Measurements from ENCODE around the gene SLC48A1. TPM values are rescaled to one million over a fixed set of nuclear protein-coding genes. Genes with fewer than 3 reads are reported as not detected.

Gene SLC48A1
- total RNA-seq, 4 donors from 2014 or later, result 19.9 to 76.7 (median 23.1) TPM

DNA sequence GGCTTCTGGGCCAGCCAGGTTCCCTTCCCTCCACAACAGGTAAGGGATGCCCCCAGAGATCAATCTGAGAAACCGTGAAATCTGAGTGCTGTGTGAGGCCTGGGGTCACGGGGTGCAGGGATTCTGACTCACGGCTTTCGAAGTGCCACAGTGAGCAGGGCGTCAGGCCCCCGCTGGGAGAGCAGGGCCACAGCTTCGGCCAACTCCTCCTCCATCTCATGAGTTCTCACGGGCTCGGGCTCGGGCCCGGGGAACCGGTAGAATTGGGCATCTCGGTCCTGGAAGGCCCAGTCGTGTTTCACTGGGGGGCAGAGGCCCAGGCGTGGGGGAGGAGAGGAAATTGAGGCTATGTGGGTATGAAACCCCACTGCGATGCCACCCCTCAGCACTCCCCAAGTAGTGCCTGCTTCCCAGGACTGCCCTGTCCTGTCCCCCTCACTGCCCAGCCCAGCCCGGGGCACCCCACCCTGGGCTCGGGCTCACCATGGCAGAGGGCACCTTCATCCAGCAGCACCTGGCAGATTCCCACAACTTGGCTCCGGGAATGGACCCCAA, 22.0 kb upstream of the SLC48A1 start:
- no peak for TF ChIP-seq CTCF (IDR thresholded peaks at IDR 0.05)
- TF ChIP-seq POLR2A (IDR thresholded peaks at IDR 0.05), result no peak
- TF ChIP-seq POLR2AphosphoS5 (IDR thresholded peaks at IDR 0.05), result no peak
- TF ChIP-seq EP300 (IDR thresholded peaks at IDR 0.05; ENCODE audit: low read depth), result no peak
- Histone ChIP-seq H3K27ac (no peak overlapping the region), H3K36me3 (no peaks in the 10 kb centered on the region), H3K4me3 (no peak overlapping the region), H3K9me3 (no peaks in the 10 kb centered on the region), H3K27me3 (no peaks in the 10 kb centered on the region), H3K4me1 (peaks cover 15 to 35% (median 30%) of the 10 kb centered on the region in 4 donors)
- 89% methylated on average over 19 of the region's 19 CpGs; no CpG with 5 or more reads in 1 of the 2 donors for WGBS, 2 donors (ENCODE audit: low coverage in 1 of 2)
- no peak for DNase-seq
- intact Hi-C loops (cut with DNase I; ENCODE audit: low total_unique reads) (no loop called here), in situ Hi-C loops (cut with MboI; ENCODE audit: low pct_ligation_motif_present in 1 of 4, low pct_unique_long_range_greater_than_20kb in 1 of 4, low sequenced_read_pairs in 3 of 4) (no loop called here)

DNA sequence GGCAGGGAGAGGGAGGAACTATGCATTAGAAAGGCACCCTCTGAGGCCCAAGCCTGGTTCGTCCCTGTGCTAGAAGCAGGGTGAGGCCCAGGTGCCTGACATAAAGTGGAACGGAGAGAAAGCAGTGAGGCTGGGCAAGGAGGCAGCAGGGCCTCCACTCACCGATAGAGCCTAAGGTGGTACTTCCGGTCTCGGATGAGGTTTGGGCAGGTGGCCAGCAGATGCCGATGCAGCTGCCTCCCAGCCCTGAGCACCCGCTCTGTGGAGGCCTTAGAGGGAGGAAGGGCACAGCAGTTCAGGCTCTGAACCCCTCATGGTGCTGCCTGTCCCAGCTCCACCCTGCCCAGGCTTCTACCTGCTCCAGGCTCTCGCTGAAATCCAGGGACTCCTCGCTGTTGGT, 21.5 kb upstream of the SLC48A1 start:
- H3K9me3 ChIP-seq, result no peaks in the 10 kb centered on the region
- peaks cover 17 to 38% (median 34%) of the 10 kb centered on the region in 4 donors for H3K4me1 ChIP-seq
- TF ChIP-seq EP300 (IDR thresholded peaks at IDR 0.05; ENCODE audit: low read depth) (no peak), POLR2AphosphoS5 (IDR thresholded peaks at IDR 0.05) (no peak), CTCF (IDR thresholded peaks at IDR 0.05) (no peak), POLR2A (IDR thresholded peaks at IDR 0.05) (no peak)
- H3K27ac ChIP-seq, result no peak overlapping the region
- WGBS, 2 donors (ENCODE audit: low coverage in 1 of 2), result 69% methylated on average over 9 of the region's 9 CpGs; no CpG with 5 or more reads in 1 of the 2 donors
- in situ Hi-C loops (cut with MboI; ENCODE audit: low pct_ligation_motif_present in 1 of 4, low pct_unique_long_range_greater_than_20kb in 1 of 4, low sequenced_read_pairs in 3 of 4), result no loop called here
- no peak overlapping the region for H3K4me3 ChIP-seq
- no peak for DNase-seq
- no peaks in the 10 kb centered on the region for H3K36me3 ChIP-seq
- intact Hi-C loops (cut with DNase I; ENCODE audit: low total_unique reads), result no loop called here
- H3K27me3 ChIP-seq, result no peaks in the 10 kb centered on the region

DNA sequence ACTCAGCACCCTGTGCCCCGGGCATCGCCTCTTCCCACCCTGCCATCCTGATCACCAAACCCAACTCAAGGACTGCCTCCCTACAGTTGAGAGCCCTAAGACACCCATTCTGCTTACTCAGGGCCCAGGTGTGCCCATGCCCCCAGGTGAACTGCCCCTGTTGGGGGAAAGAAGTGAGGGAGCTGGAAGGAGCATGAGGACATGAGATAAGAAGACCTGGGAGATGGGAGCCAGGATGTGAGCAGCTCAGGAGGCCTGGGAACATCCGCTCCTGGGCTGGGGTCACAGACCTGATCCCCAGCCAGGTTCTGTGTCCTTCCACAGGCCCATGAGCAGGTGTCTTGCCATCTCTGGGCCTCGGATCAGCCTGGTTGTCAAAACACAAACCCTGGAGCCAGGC, 20.9 kb upstream of the SLC48A1 start:
- Histone ChIP-seq H3K27me3 (no peaks in the 10 kb centered on the region), H3K9me3 (no peaks in the 10 kb centered on the region), H3K36me3 (no peaks in the 10 kb centered on the region), H3K4me1 (peaks cover 17 to 38% (median 34%) of the 10 kb centered on the region in 4 donors), H3K27ac (peak overlapping the region in 1 of 4 donors; percentile 72), H3K4me3 (no peak overlapping the region)
- intact Hi-C loops (cut with DNase I; ENCODE audit: low total_unique reads) (no loop called here), in situ Hi-C loops (cut with MboI; ENCODE audit: low pct_ligation_motif_present in 1 of 4, low pct_unique_long_range_greater_than_20kb in 1 of 4, low sequenced_read_pairs in 3 of 4) (no loop called here)
- DNase-seq, result no peak
- TF ChIP-seq CTCF (IDR thresholded peaks at IDR 0.05) (no peak), POLR2A (IDR thresholded peaks at IDR 0.05) (no peak), POLR2AphosphoS5 (IDR thresholded peaks at IDR 0.05) (no peak), EP300 (IDR thresholded peaks at IDR 0.05; ENCODE audit: low read depth) (no peak)
- WGBS, 2 donors (ENCODE audit: low coverage in 1 of 2), result 62 to 81% methylated on average over 2 to 4 of the region's 4 CpGs

- Histone ChIP-seq H3K27ac (peak overlapping the region; percentile 52 to 82 (median 76)), H3K4me3 (no peak overlapping the region), H3K9me3 (no peaks in the 10 kb centered on the region), H3K4me1 (peaks cover 17 to 40% (median 34%) of the 10 kb centered on the region in 4 donors), H3K36me3 (no peaks in the 10 kb centered on the region), H3K27me3 (no peaks in the 10 kb centered on the region)
- intact Hi-C loops (cut with DNase I; ENCODE audit: low total_unique reads) (no loop called here), in situ Hi-C loops (cut with MboI; ENCODE audit: low pct_ligation_motif_present in 1 of 4, low pct_unique_long_range_greater_than_20kb in 1 of 4, low sequenced_read_pairs in 3 of 4) (no loop called here)
- 87 to 92% methylated on average over 2 to 7 of the region's 7 CpGs for WGBS, 2 donors (ENCODE audit: low coverage in 1 of 2)
- TF ChIP-seq POLR2A (IDR thresholded peaks at IDR 0.05) (no peak), POLR2AphosphoS5 (IDR thresholded peaks at IDR 0.05) (no peak), EP300 (IDR thresholded peaks at IDR 0.05; ENCODE audit: low read depth) (no peak), CTCF (IDR thresholded peaks at IDR 0.05) (no peak)
- no peak for DNase-seq
Observed at GRCh38 chr12:47752552-47752951, 20.5 kb upstream of the SLC48A1 start.
